HG03108 (cell line): ENCODE measurements around the gene TBC1D22A.

Experiments used
- ATAC-seq: cut with Tn5 transposase; IDR thresholded peaks from one replicate; pipeline ENCODE4 v1.9.1; 2021; ENCODE audit warnings: moderate library complexity; ENCODE audit not compliant: unreplicated experiment

Gene TBC1D22A

GRCh38 chr22:47220752-47221151, 458.3 kb downstream of the TBC1D22A start:
- no peak for ATAC-seq

- ATAC-seq = no peak
These were observed 459.6 kb downstream of the TBC1D22A start for GRCh38 chr22:47221840-47222615.
